Measurements from ENCODE around the gene C1QTNF9B.

The C1QTNF9B gene

GRCh38 chr13:23877286-23877685, 20.0 kb downstream of the C1QTNF9B start:
- H3K4me3 ChIP-seq (ENCODE audit: low read length) = no peak overlapping the region
- TF ChIP-seq ZNF274 (IDR thresholded peaks at IDR 0.05; ENCODE audit: low read depth, low read length) = no peak

GRCh38 chr13:23876265-23876664, 21.0 kb downstream of the C1QTNF9B start:
- TF ChIP-seq ZNF274 (IDR thresholded peaks at IDR 0.05; ENCODE audit: low read depth, low read length) = no peak
- no peak overlapping the region for H3K4me3 ChIP-seq (ENCODE audit: low read length)

- no peak overlapping the region for H3K4me3 ChIP-seq (ENCODE audit: low read length)
Observed at GRCh38 chr13:23871616-23872220, 25.6 kb downstream of the C1QTNF9B start.

GRCh38 chr13:23870356-23871140, 26.8 kb downstream of the C1QTNF9B start:
- no peak overlapping the region for H3K4me3 ChIP-seq (ENCODE audit: low read length)
- TF ChIP-seq ZNF274 (IDR thresholded peaks at IDR 0.05; ENCODE audit: low read depth, low read length) = no peak

More at GRCh38 chr13:23871616-23872220, 25.6 kb downstream of the C1QTNF9B start:
- TF ChIP-seq ZNF274 (IDR thresholded peaks at IDR 0.05; ENCODE audit: low read depth, low read length) = no peak

- no peak overlapping the region for H3K4me3 ChIP-seq (ENCODE audit: low read length)
- no peak for TF ChIP-seq ZNF274 (IDR thresholded peaks at IDR 0.05; ENCODE audit: low read depth, low read length)
Observed at GRCh38 chr13:23868521-23868920, 28.8 kb downstream of the C1QTNF9B start.

GRCh38 chr13:23867027-23867491, 30.2 kb downstream of the C1QTNF9B start:
- TF ChIP-seq ZNF274 (IDR thresholded peaks at IDR 0.05; ENCODE audit: low read depth, low read length) = no peak
- no peak overlapping the region for H3K4me3 ChIP-seq (ENCODE audit: low read length)

- no peak for TF ChIP-seq ZNF274 (IDR thresholded peaks at IDR 0.05; ENCODE audit: low read depth, low read length)
- no peak overlapping the region for H3K4me3 ChIP-seq (ENCODE audit: low read length)
Observed at GRCh38 chr13:23866420-23867026, 30.8 kb downstream of the C1QTNF9B start.

GRCh38 chr13:23865906-23866305, 31.4 kb downstream of the C1QTNF9B start:
- H3K4me3 ChIP-seq (ENCODE audit: low read length) = no peak overlapping the region
- no peak for TF ChIP-seq ZNF274 (IDR thresholded peaks at IDR 0.05; ENCODE audit: low read depth, low read length)

- TF ChIP-seq ZNF274 (IDR thresholded peaks at IDR 0.05; ENCODE audit: low read depth, low read length) = no peak
Observed at GRCh38 chr13:23865026-23865425, 32.3 kb downstream of the C1QTNF9B start.

GRCh38 chr13:23861310-23861709, 36.0 kb downstream of the C1QTNF9B start:
- H3K4me3 ChIP-seq (ENCODE audit: low read length) = no peak overlapping the region
- TF ChIP-seq ZNF274 (IDR thresholded peaks at IDR 0.05; ENCODE audit: low read depth, low read length) = no peak

More at GRCh38 chr13:23865026-23865425, 32.3 kb downstream of the C1QTNF9B start:
- H3K4me3 ChIP-seq (ENCODE audit: low read length) = no peak overlapping the region

- H3K4me3 ChIP-seq (ENCODE audit: low read length) = no peak overlapping the region
- TF ChIP-seq ZNF274 (IDR thresholded peaks at IDR 0.05; ENCODE audit: low read depth, low read length) = no peak
Observed at GRCh38 chr13:23859904-23860303, 37.4 kb downstream of the C1QTNF9B start.

- no peak for TF ChIP-seq ZNF274 (IDR thresholded peaks at IDR 0.05; ENCODE audit: low read depth, low read length)
- no peak overlapping the region for H3K4me3 ChIP-seq (ENCODE audit: low read length)
Observed at GRCh38 chr13:23859455-23859854, 37.8 kb downstream of the C1QTNF9B start.

- TF ChIP-seq ZNF274 (IDR thresholded peaks at IDR 0.05; ENCODE audit: low read depth, low read length) = no peak
Observed at GRCh38 chr13:23858546-23858945, 38.8 kb downstream of the C1QTNF9B start.

GRCh38 chr13:23856008-23856750, 41.1 kb downstream of the C1QTNF9B start:
- TF ChIP-seq ZNF274 (IDR thresholded peaks at IDR 0.05; ENCODE audit: low read depth, low read length) = no peak
- no peak overlapping the region for H3K4me3 ChIP-seq (ENCODE audit: low read length)

More at GRCh38 chr13:23858546-23858945, 38.8 kb downstream of the C1QTNF9B start:
- no peak overlapping the region for H3K4me3 ChIP-seq (ENCODE audit: low read length)

Measured in GM08714 (cell line).